ENCODE results near the gene JPT1.

DNA sequence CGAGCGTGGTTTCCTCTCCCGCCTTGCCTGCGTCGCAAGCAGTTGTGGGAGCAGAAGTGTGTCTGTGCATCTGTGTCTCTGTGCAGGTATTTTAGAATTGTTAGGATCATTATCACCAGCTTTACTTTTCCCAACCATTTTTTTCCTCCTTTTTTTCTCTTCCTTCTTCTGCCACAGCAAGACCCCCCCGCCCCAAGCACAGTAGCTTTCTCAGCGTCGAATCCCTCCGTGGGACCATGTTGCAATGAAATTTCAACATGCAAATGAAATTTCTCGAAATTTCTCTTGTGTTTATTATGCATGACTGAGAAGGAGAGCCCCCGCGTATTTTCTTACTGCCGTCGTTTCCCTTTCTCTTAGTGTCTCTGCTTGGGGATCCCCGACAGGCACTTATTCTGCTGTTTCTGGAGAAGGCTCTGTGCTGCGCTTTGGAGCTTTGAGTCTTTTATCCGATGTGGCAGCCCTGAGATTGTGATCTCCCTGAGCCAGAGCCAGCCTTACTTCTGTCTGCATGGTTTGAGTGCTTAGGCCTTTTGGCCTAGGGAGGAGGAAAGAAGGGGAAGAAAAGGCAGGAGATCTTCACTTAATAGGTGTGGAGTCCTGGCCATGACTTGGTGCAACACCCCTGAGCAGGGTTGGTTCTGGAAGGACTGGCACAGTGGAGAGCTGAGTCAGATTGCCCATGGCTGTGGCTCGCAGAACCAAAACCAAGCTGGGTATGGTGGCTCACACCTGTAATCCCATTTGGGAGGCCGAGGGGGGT lies 39.6 kb downstream of the JPT1 start:
- no peak for TF ChIP-seq KLF1 (tag by site-specific recombination; IDR thresholded peaks at IDR 0.05)
- TF ChIP-seq, protein P1, sequence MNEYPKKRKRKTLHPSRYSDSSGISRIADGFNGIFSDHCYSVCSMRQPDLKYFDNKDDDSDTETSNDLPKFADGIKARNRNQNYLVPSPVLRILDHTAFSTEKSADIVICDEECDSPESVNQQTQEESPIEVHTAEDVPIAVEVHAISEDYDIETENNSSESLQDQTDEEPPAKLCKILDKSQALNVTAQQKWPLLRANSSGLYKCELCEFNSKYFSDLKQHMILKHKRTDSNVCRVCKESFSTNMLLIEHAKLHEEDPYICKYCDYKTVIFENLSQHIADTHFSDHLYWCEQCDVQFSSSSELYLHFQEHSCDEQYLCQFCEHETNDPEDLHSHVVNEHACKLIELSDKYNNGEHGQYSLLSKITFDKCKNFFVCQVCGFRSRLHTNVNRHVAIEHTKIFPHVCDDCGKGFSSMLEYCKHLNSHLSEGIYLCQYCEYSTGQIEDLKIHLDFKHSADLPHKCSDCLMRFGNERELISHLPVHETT (tag by site-specific recombination; IDR thresholded peaks at IDR 0.05), result no peak
- TF ChIP-seq, protein P2, sequence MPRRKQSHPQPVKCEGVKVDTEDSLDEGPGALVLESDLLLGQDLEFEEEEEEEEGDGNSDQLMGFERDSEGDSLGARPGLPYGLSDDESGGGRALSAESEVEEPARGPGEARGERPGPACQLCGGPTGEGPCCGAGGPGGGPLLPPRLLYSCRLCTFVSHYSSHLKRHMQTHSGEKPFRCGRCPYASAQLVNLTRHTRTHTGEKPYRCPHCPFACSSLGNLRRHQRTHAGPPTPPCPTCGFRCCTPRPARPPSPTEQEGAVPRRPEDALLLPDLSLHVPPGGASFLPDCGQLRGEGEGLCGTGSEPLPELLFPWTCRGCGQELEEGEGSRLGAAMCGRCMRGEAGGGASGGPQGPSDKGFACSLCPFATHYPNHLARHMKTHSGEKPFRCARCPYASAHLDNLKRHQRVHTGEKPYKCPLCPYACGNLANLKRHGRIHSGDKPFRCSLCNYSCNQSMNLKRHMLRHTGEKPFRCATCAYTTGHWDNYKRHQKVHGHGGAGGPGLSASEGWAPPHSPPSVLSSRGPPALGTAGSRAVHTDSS (tag by site-specific recombination; IDR thresholded peaks at IDR 0.05), result no peak

Measured in HEK293 (cell line).